BJ (cell line): ENCODE results near the gene SCGB3A1. TPM values are rescaled to one million over a fixed set of nuclear protein-coding genes. Genes with fewer than 3 reads are reported as not detected.

ENCODE experiments used
- CTCF ChIA-PET: fragments of 350-600 bp; formaldehyde crosslinking; extraction: SDS; loops from one replicate; lab custom pipeline; 2021; ENCODE audit warnings: antibody characterized with exemption, inconsistent platforms; lab: Yijun Ruan, JAX
- POLR2A ChIA-PET: fragments of 300-600 bp; sonication (Branson Sonifier 250); formaldehyde crosslinking; extraction: SDS; loops from one replicate; lab custom pipeline; 2021; ENCODE audit warnings: antibody characterized with exemption; lab: Charles Lee
- DNase-seq: peaks from one replicate; pipeline ENCODE4 v3.0.0-alpha.2; 2011; ENCODE audit warnings: low read depth
- H3K27me3 ChIP-seq: 2 replicates; pipeline ENCODE4 v1.6.0; 2011; ENCODE audit warnings: low read length; ENCODE audit not compliant: control insufficient read depth, insufficient read depth
- H3K36me3 ChIP-seq: 2 replicates; pipeline ENCODE4 v1.5.1; 2011; ENCODE audit warnings: low read length; ENCODE audit not compliant: control insufficient read depth, insufficient read depth
- H3K4me3 ChIP-seq: 2 replicates; pipeline ENCODE4 v1.5.1; 2011; ENCODE audit warnings: low read depth, mild to moderate bottlenecking, control low read depth, low read length
- polyA plus RNA-seq: library from polyadenylated mRNA; depleted of rRNA; stranded (reverse); fragments of >200 nt; gene quantifications from 2 replicates; pipeline ENCODE4 v1.2.3, GENCODE V29; 2011
- TF ChIP-seq, protein P1 (sequence below): IDR thresholded peaks from 2 replicates; pipeline ENCODE4 v1.5.1; 2011; ENCODE audit warnings: low read depth, mild to moderate bottlenecking, control low read depth, inconsistent platforms, low read length, moderate library complexity; ENCODE audit not compliant: insufficient read depth

SCGB3A1 gene
- polyA plus RNA-seq, 1 experiment: not detected

DNA sequence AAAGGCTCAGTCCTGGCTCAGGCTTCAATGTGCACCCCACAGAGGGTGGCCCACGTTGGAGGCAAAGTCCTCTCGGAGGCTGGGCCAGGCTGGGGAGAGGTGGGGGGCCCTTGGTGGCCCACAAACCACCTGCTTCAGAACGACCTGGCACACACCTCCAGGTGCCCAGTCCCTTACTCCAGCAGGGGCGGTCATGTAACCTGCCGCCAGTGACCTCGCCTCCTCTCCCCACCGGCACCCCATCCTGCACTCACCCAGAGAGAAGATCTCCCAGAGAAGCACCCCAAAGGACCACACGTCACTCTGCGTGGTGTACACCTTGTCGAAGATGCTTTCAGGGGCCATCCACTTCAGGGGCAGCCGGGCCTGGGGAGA is 22.5 kb upstream of the SCGB3A1 start:
- Histone ChIP-seq H3K36me3 (no peaks in the 10 kb centered on the region), H3K4me3 (no peak overlapping the region), H3K27me3 (no peaks in the 10 kb centered on the region)
- CTCF ChIA-PET: interaction anchor here (0.6 kb wide), 1 partner anchor 12 kb away, joined by 3 read pairs; no protein-coding TSS in a partner anchor
- no peak for DNase-seq
- POLR2A ChIA-PET: no interaction called here
- TF ChIP-seq, protein P1, sequence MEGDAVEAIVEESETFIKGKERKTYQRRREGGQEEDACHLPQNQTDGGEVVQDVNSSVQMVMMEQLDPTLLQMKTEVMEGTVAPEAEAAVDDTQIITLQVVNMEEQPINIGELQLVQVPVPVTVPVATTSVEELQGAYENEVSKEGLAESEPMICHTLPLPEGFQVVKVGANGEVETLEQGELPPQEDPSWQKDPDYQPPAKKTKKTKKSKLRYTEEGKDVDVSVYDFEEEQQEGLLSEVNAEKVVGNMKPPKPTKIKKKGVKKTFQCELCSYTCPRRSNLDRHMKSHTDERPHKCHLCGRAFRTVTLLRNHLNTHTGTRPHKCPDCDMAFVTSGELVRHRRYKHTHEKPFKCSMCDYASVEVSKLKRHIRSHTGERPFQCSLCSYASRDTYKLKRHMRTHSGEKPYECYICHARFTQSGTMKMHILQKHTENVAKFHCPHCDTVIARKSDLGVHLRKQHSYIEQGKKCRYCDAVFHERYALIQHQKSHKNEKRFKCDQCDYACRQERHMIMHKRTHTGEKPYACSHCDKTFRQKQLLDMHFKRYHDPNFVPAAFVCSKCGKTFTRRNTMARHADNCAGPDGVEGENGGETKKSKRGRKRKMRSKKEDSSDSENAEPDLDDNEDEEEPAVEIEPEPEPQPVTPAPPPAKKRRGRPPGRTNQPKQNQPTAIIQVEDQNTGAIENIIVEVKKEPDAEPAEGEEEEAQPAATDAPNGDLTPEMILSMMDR: no peak

DNA sequence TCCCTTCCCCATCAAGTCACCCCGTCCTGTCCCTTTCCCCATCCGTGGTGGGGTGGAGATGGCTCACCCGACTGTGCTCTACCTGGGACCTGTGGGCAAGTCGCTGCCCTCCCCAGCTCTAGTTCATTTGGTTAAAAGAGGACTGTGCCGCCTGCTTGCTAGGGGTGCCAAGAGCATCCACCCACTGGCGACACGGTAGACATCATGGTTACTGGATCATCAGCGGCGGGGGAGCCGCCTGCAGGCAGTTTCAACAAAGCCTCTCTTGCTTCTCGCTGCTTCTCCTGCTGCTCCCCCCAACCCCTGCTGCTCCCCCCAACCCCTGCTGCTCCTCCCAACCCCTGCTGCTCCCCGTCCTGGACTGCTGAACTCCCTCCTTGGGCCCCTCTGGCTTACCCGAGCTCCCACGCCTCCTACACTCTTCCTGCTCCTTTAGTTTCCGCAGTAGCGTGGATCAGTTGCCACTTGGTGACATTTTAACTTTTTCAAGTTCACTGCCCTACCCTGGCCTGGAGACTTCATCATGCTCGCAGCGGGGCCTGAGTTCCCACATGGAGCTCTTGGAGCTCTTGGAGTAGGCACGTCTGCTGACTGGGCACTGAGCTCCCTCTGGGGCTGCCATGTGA is 22.0 kb upstream of the SCGB3A1 start:
- TF ChIP-seq, protein P1: no peak
- Histone ChIP-seq H3K36me3 (no peaks in the 10 kb centered on the region), H3K27me3 (no peaks in the 10 kb centered on the region), H3K4me3 (no peak overlapping the region)
- DNase-seq: no peak
- CTCF ChIA-PET: interaction anchor here (0.6 kb wide), 1 partner anchor 11 kb away, joined by 3 read pairs; no protein-coding TSS in a partner anchor
- POLR2A ChIA-PET: no interaction called here

DNA sequence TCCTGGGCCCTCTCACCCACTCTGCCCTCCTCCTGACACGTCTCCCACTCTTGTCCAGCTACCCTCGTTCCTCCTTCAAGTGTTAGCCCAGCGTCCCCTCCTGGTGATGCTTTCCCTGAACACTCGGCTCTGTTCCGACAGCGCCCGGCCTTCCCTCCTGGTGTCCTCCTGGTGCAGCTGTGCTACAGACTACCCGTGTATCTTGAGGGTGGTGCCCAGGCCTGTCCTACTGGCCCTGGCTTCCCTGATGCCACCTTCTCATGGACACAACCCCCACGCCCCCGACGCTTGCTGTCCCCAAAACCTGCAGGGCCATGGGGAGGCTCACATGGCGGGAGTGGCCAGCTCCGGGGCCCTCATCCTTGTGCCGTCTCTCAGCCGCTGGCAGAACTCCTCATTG is 21.4 kb upstream of the SCGB3A1 start:
- TF ChIP-seq, protein P1: no peak
- Histone ChIP-seq H3K4me3 (no peak overlapping the region), H3K27me3 (no peaks in the 10 kb centered on the region), H3K36me3 (no peaks in the 10 kb centered on the region)
- POLR2A ChIA-PET: no interaction called here
- CTCF ChIA-PET: no interaction called here
- no peak for DNase-seq

DNA sequence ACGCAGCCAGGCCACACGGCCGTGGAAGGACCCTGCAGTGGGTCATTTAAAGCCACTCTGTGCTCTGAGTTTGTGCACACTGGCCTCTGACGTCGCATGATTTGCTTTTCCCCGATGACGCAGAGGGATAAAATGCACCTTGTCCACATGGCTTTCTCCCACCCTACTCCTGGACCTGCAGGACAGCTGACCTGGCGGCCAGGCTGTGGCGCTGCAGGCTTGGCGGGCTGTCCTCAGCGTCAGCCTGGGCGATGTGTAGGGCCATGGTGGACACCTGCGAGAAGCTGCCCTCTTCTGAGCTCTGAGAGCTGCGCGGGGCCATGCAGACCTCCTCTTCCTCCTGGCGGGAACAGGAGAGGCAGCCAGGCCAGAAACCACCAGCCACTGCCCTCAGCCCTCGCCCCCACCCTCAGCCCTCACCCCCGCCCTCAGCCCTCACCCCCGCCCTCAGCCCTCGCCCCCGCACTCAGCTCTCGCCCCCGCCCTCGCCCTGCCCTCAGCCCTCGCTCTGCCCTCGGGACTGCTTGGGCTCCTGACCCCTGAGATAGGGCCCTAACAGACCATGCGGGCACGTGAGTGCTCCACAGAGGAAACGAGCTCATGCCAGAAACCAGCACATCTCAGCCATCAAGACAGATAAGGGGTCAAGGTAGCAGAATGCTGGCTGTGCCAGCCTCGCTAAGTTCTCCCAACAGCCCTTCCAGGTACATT is 20.0 kb upstream of the SCGB3A1 start:
- ChIA-PET POLR2A (interaction anchor here (0.6 kb wide), 1 partner anchor 38 kb away, joined by 19 read pairs; the partner anchor contains the start of gene FLT4), CTCF (interaction anchor here (1.3 kb wide), 1 partner anchor 318 kb away, joined by 3 read pairs; no protein-coding TSS in a partner anchor)
- H3K4me3 ChIP-seq: no peak overlapping the region
- H3K27me3 ChIP-seq: no peaks in the 10 kb centered on the region
- H3K36me3 ChIP-seq: no peaks in the 10 kb centered on the region
- no peak for DNase-seq
- TF ChIP-seq, protein P1: no peak

DNA sequence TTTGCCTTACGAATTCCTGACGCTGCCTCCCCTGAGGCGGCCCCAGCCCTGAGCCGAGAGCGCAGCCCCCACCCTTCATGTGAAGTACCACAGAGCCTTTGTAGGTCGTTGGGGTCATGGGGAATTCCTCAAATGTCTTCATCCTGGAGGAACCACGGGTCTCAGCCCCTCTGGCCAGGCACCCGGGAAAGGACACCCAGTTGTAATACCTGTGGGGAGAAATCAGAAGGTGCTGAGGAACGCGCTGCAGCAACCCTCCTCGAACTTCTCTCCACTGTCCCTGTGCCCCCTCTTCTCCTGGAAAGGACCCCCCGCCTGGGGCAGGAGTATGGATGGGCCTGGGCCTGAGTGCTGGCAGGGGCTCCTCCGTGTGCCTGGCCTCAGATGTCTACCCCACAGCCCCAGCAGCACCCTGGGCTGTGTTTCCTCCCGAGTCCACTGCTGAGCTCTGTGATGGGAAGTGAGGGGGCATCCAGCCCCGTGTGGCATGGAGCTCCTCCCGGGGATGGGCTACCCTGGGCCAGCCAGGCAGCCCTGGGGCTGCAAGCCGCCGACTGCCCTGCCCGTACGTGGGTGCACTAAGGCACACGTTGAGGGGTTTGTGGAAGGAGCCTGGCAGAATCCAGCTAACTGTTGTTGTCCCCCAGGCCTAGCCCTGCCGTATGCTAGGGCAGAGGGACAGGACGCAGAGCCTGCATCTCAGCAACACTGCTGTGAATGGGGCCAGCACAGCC is 18.7 kb upstream of the SCGB3A1 start:
- ChIA-PET CTCF (interaction anchor here (0.7 to 2.2 kb wide), 3 partner anchors 9 to 317 kb away, joined by 3 to 9 read pairs (median 3); no protein-coding TSS in a partner anchor), POLR2A (no interaction called here)

More for the DNA sequence above, 18.7 kb upstream of the SCGB3A1 start:
- no peak overlapping the region for H3K4me3 ChIP-seq
- H3K27me3 ChIP-seq: no peaks in the 10 kb centered on the region
- H3K36me3 ChIP-seq: no peaks in the 10 kb centered on the region
- TF ChIP-seq, protein P1: no peak
- DNase-seq: no peak
